HepG2 (cell line): Measurements from ENCODE around the gene DISP2. TPM values are rescaled to one million over a fixed set of nuclear protein-coding genes. Genes with fewer than 3 reads are reported as not detected.

Experiments
- HDAC1 ChIP-seq: sonication (generic); formaldehyde crosslinking; IDR thresholded peaks from 2 replicates; pipeline ENCODE4 v1.5.1; 2020; ENCODE audit warnings: mild to moderate bottlenecking, missing genetic modification reagents
- NFRKB ChIP-seq: fragments of 450-650 bp; IDR thresholded peaks from 2 replicates; pipeline ENCODE4 v1.6.1; 2017
- RFX5 ChIP-seq: IDR thresholded peaks from 2 replicates; pipeline ENCODE4 v1.6.1; 2011; ENCODE audit warnings: low read depth, low read length, improper control_type of control experiment
- TCF7 ChIP-seq: sonication (generic); IDR thresholded peaks from 2 replicates; pipeline ENCODE4 v1.6.1; 2016; ENCODE audit warnings: antibody characterized with exemption, low read depth
- ZNF256 ChIP-seq: sonication (generic); formaldehyde crosslinking; conservative IDR thresholded peaks from 2 replicates; pipeline ENCODE4 v1.4.0; 2020; ENCODE audit warnings: missing genetic modification reagents
- ZNF292 ChIP-seq: sonication (generic); formaldehyde crosslinking; IDR thresholded peaks from 2 replicates; pipeline ENCODE4 v1.8.1; 2022; ENCODE audit warnings: mild to moderate bottlenecking, low read depth, missing genetic modification reagents, borderline replicate concordance
- ZNF558 ChIP-seq: sonication (generic); formaldehyde crosslinking; IDR thresholded peaks from 2 replicates; pipeline ENCODE4 v1.9.0; 2022; ENCODE audit warnings: mild to moderate bottlenecking, missing genetic modification reagents, borderline replicate concordance
- ZNF644 ChIP-seq: IDR thresholded peaks from 2 replicates; pipeline ENCODE4 v1.6.1; 2016; ENCODE audit warnings: low read depth
- ZSCAN25 ChIP-seq: sonication (generic); formaldehyde crosslinking; IDR thresholded peaks from 2 replicates; pipeline ENCODE4 v1.8.0; 2022; ENCODE audit warnings: mild to moderate bottlenecking, missing genetic modification reagents
- polyA plus RNA-seq, 8 experiments: library from polyadenylated mRNA; depleted of rRNA in 3 of 8; stranded (reverse) in 7 of 8; unstranded in 1 of 8; fragments of >200 nt; fragmentation: Illumina TruSeq in 4 of 8; extraction: Trizol in 4 of 8; gene quantifications; 2 replicates each; pipeline versions ENCODE4 v1.2.1 to v1.2.3, GENCODE V29; 2011 to 2016; ENCODE audit warnings: low read depth in 4 of 8, missing spikeins in 1 of 8, mixed read lengths in 1 of 8; ENCODE audit not compliant: insufficient read depth in 1 of 8
- total RNA-seq, 5 experiments: library from RNA; depleted of rRNA; stranded (reverse); fragments of >200 nt; fragmentation: Illumina TruSeq; extraction: Trizol; gene quantifications; 2 replicates each; pipeline ENCODE4 v1.2.3, GENCODE V29; 2016; ENCODE audit warnings: low read depth in 1 of 5
- TF ChIP-seq, protein P1 (sequence below): sonication (generic); formaldehyde crosslinking; IDR thresholded peaks from 2 replicates; pipeline ENCODE4 v1.4.0; 2020; ENCODE audit warnings: missing genetic modification reagents
- TF ChIP-seq, protein P2 (sequence below): sonication (generic); formaldehyde crosslinking; IDR thresholded peaks from 2 replicates; pipeline ENCODE4 v1.5.0; 2020; ENCODE audit warnings: missing genetic modification reagents
- TF ChIP-seq, protein P3 (sequence below): sonication (generic); formaldehyde crosslinking; IDR thresholded peaks from 2 replicates; pipeline ENCODE4 v1.5.0; 2020; ENCODE audit warnings: mild to moderate bottlenecking, low read depth, missing genetic modification reagents, borderline replicate concordance
- TF ChIP-seq, protein P4 (sequence below): sonication (generic); formaldehyde crosslinking; IDR thresholded peaks from 2 replicates; pipeline ENCODE4 v1.8.0; 2022; ENCODE audit warnings: mild to moderate bottlenecking, missing genetic modification reagents
- TF ChIP-seq, protein P5 (sequence below): sonication (generic); formaldehyde crosslinking; IDR thresholded peaks from 2 replicates; pipeline ENCODE4 v1.5.1; 2020; ENCODE audit warnings: mild to moderate bottlenecking, missing genetic modification reagents, moderate library complexity

The DISP2 gene
- total and polyA plus RNA-seq, 2 of the 13 experiments (the other 11 are each of a cell fraction or from before 2014, with no cell fraction given) = 0.09 to 0.32 TPM

DNA sequence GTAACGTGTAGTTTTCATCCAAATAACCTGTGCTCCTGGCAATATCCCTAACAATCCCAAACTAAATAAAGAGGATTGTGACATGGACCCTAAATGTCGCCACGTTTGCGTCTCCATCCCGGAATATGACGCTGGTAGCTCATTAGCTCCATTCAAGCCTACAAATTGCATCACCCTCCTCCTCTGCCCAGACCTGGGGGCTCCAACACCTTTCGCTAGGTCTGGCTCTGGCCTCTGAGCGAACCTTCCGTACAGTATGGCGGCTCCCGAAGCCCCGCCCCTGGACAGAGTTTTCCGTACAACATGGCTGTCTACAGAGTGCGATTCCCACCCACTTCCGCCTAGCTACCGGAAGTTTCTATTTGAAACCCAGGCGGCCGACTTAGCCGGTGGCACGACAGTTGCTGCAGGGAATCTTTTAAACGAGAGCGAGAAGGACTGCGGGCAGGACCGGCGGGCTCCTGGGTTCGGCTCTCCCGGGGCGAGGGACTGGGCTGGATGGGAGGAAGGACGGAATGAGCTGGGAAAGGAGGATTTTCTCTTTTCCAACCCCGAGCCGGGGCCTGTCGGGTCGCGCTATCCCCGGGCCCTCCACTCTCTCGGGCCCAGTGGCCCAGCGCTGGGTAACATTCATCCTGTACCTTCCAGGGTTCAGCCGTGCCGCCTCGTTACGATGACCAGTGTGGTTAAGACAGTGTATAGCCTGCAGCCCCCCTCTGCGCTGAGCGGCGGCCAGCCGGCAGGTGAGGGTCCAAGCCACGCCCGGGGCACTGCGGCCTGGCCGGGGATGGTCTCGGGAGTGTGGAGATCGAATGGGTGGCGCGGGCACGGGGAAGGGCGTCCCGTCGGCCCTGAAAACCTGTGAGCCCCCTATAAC, 24.8 kb downstream of the DISP2 start, which contains the start of gene KNSTRN (continued):
- TF ChIP-seq, protein P1, sequence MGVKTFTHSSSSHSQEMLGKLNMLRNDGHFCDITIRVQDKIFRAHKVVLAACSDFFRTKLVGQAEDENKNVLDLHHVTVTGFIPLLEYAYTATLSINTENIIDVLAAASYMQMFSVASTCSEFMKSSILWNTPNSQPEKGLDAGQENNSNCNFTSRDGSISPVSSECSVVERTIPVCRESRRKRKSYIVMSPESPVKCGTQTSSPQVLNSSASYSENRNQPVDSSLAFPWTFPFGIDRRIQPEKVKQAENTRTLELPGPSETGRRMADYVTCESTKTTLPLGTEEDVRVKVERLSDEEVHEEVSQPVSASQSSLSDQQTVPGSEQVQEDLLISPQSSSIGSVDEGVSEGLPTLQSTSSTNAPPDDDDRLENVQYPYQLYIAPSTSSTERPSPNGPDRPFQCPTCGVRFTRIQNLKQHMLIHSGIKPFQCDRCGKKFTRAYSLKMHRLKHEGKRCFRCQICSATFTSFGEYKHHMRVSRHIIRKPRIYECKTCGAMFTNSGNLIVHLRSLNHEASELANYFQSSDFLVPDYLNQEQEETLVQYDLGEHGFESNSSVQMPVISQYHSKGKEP = no peak
- TF ChIP-seq, protein P2, sequence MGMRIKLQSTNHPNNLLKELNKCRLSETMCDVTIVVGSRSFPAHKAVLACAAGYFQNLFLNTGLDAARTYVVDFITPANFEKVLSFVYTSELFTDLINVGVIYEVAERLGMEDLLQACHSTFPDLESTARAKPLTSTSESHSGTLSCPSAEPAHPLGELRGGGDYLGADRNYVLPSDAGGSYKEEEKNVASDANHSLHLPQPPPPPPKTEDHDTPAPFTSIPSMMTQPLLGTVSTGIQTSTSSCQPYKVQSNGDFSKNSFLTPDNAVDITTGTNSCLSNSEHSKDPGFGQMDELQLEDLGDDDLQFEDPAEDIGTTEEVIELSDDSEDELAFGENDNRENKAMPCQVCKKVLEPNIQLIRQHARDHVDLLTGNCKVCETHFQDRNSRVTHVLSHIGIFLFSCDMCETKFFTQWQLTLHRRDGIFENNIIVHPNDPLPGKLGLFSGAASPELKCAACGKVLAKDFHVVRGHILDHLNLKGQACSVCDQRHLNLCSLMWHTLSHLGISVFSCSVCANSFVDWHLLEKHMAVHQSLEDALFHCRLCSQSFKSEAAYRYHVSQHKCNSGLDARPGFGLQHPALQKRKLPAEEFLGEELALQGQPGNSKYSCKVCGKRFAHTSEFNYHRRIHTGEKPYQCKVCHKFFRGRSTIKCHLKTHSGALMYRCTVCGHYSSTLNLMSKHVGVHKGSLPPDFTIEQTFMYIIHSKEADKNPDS (CRISPR knock-in tag) = no peak
- TF ChIP-seq, protein P3, sequence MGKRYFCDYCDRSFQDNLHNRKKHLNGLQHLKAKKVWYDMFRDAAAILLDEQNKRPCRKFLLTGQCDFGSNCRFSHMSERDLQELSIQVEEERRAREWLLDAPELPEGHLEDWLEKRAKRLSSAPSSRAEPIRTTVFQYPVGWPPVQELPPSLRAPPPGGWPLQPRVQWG (CRISPR knock-in tag) = no peak
- TF ChIP-seq ZNF256 (CRISPR knock-in tag) (no peak; the same call in 1 of the 2 replicates), TCF7 (no peak), NFRKB (no peak), ZSCAN25 (CRISPR knock-in tag) (no peak), ZNF558 (CRISPR knock-in tag) (no peak), RFX5 (no peak), ZNF644 (no peak), ZNF292 (CRISPR knock-in tag) (no peak), HDAC1 (CRISPR knock-in tag) (peak; percentile 87)
- TF ChIP-seq, protein P4, sequence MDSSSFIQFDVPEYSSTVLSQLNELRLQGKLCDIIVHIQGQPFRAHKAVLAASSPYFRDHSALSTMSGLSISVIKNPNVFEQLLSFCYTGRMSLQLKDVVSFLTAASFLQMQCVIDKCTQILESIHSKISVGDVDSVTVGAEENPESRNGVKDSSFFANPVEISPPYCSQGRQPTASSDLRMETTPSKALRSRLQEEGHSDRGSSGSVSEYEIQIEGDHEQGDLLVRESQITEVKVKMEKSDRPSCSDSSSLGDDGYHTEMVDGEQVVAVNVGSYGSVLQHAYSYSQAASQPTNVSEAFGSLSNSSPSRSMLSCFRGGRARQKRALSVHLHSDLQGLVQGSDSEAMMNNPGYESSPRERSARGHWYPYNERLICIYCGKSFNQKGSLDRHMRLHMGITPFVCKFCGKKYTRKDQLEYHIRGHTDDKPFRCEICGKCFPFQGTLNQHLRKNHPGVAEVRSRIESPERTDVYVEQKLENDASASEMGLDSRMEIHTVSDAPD (CRISPR knock-in tag) = no peak
- TF ChIP-seq, protein P5, sequence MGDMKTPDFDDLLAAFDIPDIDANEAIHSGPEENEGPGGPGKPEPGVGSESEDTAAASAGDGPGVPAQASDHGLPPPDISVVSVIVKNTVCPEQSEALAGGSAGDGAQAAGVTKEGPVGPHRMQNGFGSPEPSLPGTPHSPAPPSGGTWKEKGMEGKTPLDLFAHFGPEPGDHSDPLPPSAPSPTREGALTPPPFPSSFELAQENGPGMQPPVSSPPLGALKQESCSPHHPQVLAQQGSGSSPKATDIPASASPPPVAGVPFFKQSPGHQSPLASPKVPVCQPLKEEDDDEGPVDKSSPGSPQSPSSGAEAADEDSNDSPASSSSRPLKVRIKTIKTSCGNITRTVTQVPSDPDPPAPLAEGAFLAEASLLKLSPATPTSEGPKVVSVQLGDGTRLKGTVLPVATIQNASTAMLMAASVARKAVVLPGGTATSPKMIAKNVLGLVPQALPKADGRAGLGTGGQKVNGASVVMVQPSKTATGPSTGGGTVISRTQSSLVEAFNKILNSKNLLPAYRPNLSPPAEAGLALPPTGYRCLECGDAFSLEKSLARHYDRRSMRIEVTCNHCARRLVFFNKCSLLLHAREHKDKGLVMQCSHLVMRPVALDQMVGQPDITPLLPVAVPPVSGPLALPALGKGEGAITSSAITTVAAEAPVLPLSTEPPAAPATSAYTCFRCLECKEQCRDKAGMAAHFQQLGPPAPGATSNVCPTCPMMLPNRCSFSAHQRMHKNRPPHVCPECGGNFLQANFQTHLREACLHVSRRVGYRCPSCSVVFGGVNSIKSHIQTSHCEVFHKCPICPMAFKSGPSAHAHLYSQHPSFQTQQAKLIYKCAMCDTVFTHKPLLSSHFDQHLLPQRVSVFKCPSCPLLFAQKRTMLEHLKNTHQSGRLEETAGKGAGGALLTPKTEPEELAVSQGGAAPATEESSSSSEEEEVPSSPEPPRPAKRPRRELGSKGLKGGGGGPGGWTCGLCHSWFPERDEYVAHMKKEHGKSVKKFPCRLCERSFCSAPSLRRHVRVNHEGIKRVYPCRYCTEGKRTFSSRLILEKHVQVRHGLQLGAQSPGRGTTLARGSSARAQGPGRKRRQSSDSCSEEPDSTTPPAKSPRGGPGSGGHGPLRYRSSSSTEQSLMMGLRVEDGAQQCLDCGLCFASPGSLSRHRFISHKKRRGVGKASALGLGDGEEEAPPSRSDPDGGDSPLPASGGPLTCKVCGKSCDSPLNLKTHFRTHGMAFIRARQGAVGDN (CRISPR knock-in tag) = peak; percentile 75
